ENCODE data around the gene MAD1L1.

DNA sequence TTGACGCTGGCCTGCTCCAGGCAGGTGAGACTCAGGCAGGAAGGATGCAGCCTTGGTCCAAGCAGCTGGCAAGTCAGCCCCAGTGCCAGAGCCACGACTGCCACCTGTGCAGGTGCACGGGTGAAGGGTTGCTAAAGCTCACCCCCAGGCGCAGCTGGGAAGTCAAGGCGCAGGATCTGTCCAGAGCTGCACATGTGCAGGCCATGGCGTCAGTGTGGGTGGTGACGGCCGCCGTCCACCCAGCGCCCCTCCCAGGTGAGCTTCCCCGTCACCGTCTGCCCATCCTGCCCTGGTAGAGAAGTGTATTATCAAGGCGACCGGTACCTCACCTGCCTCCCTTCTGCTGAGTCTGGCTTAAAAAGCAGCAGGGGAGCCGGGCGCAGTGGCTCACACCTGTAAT, 110.1 kb downstream of the MAD1L1 start:
- no peak for TF ChIP-seq POLR2A (IDR thresholded peaks at IDR 0.05)
- TF ChIP-seq, protein P1, sequence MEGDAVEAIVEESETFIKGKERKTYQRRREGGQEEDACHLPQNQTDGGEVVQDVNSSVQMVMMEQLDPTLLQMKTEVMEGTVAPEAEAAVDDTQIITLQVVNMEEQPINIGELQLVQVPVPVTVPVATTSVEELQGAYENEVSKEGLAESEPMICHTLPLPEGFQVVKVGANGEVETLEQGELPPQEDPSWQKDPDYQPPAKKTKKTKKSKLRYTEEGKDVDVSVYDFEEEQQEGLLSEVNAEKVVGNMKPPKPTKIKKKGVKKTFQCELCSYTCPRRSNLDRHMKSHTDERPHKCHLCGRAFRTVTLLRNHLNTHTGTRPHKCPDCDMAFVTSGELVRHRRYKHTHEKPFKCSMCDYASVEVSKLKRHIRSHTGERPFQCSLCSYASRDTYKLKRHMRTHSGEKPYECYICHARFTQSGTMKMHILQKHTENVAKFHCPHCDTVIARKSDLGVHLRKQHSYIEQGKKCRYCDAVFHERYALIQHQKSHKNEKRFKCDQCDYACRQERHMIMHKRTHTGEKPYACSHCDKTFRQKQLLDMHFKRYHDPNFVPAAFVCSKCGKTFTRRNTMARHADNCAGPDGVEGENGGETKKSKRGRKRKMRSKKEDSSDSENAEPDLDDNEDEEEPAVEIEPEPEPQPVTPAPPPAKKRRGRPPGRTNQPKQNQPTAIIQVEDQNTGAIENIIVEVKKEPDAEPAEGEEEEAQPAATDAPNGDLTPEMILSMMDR (IDR thresholded peaks at IDR 0.05), result no peak
